HepG2 (cell line): ENCODE measurements around the gene RUVBL1. TPM values are rescaled to one million over a fixed set of nuclear protein-coding genes. Genes with fewer than 3 reads are reported as not detected.

Source experiments
- ATF2 ChIP-seq: sonication (generic); formaldehyde crosslinking; IDR thresholded peaks from 2 replicates; pipeline ENCODE4 v1.4.0; 2020; ENCODE audit warnings: missing genetic modification reagents
- ATRX ChIP-seq: sonication (generic); formaldehyde crosslinking; IDR thresholded peaks from 2 replicates; pipeline ENCODE4 v1.4.0; 2020; ENCODE audit warnings: missing genetic modification reagents, borderline replicate concordance
- DMTF1 ChIP-seq: sonication (generic); formaldehyde crosslinking; IDR thresholded peaks from 2 replicates; pipeline ENCODE4 v1.4.0; 2020; ENCODE audit warnings: mild to moderate bottlenecking, missing genetic modification reagents
- DPF2 ChIP-seq: sonication (generic); formaldehyde crosslinking; IDR thresholded peaks from 2 replicates; pipeline ENCODE4 v1.4.0; 2020; ENCODE audit warnings: mild to moderate bottlenecking, low read depth, missing genetic modification reagents, borderline replicate concordance
- HIC2 ChIP-seq: sonication (generic); formaldehyde crosslinking; IDR thresholded peaks from 2 replicates; pipeline ENCODE4 v1.9.0; 2022; ENCODE audit warnings: low read depth, missing genetic modification reagents
- HOMEZ ChIP-seq: IDR thresholded peaks from 2 replicates; pipeline ENCODE4 v1.6.1; 2016; ENCODE audit warnings: low read depth
- MLX ChIP-seq: IDR thresholded peaks from 2 replicates; pipeline ENCODE4 v1.6.1; 2016
- NFYC ChIP-seq: IDR thresholded peaks from 2 replicates; pipeline ENCODE4 v1.6.1; 2016; ENCODE audit warnings: missing genetic modification reagents, missing compliant biosample characterization
- PAX8 ChIP-seq: sonication (generic); formaldehyde crosslinking; IDR thresholded peaks from 2 replicates; pipeline ENCODE4 v1.8.0; 2022; ENCODE audit warnings: mild to moderate bottlenecking, missing genetic modification reagents, borderline replicate concordance
- REL ChIP-seq: sonication (generic); formaldehyde crosslinking; conservative IDR thresholded peaks from 2 replicates; pipeline ENCODE4 v1.8.0; 2022; ENCODE audit warnings: mild to moderate bottlenecking, missing genetic modification reagents, moderate library complexity
- SAP130 ChIP-seq: IDR thresholded peaks from 2 replicates; pipeline ENCODE4 v1.6.1; 2016; ENCODE audit warnings: low read depth
- SMAD9 ChIP-seq: sonication (generic); formaldehyde crosslinking; IDR thresholded peaks from 2 replicates; pipeline ENCODE4 v1.5.1; 2020; ENCODE audit warnings: mild to moderate bottlenecking, missing genetic modification reagents
- SP4 ChIP-seq: sonication (generic); formaldehyde crosslinking; IDR thresholded peaks from 2 replicates; pipeline ENCODE4 v1.8.1; 2023; ENCODE audit warnings: mild to moderate bottlenecking, missing genetic modification reagents
- TBX3 ChIP-seq: fragments of 450-650 bp; IDR thresholded peaks from 2 replicates; pipeline ENCODE4 v1.6.1; 2017; ENCODE audit warnings: antibody characterized with exemption, mild to moderate bottlenecking, inconsistent platforms, borderline replicate concordance
- ZFP37 ChIP-seq: sonication (generic); formaldehyde crosslinking; IDR thresholded peaks from 2 replicates; pipeline ENCODE4 v1.4.0; 2020; ENCODE audit warnings: missing genetic modification reagents, borderline replicate concordance
- ZKSCAN5 ChIP-seq: sonication (generic); formaldehyde crosslinking; IDR thresholded peaks from 2 replicates; pipeline ENCODE4 v1.5.1; 2020; ENCODE audit warnings: mild to moderate bottlenecking, missing genetic modification reagents
- ZNF350 ChIP-seq: sonication (generic); formaldehyde crosslinking; IDR thresholded peaks from 2 replicates; pipeline ENCODE4 v1.4.0; 2020; ENCODE audit warnings: mild to moderate bottlenecking, low read depth, missing genetic modification reagents, borderline replicate concordance
- ZNF441 ChIP-seq: sonication (generic); formaldehyde crosslinking; IDR thresholded peaks from 2 replicates; pipeline ENCODE4 v1.7.0; 2021; ENCODE audit warnings: missing genetic modification reagents, borderline replicate concordance
- ZNF562 ChIP-seq: sonication (generic); formaldehyde crosslinking; IDR thresholded peaks from 2 replicates; pipeline ENCODE4 v1.8.0; 2022; ENCODE audit warnings: missing genetic modification reagents, borderline replicate concordance
- ZNF713 ChIP-seq: sonication (generic); formaldehyde crosslinking; IDR thresholded peaks from 2 replicates; pipeline ENCODE4 v1.4.0; 2020; ENCODE audit warnings: mild to moderate bottlenecking, missing genetic modification reagents
- ZNF83 ChIP-seq: sonication (generic); formaldehyde crosslinking; IDR thresholded peaks from 2 replicates; pipeline ENCODE4 v1.4.0; 2020; ENCODE audit warnings: missing genetic modification reagents, mild to moderate bottlenecking, borderline replicate concordance
- polyA plus RNA-seq, 8 experiments: library from polyadenylated mRNA; depleted of rRNA in 3 of 8; stranded (reverse) in 7 of 8; unstranded in 1 of 8; fragments of >200 nt; fragmentation: Illumina TruSeq in 4 of 8; extraction: Trizol in 4 of 8; gene quantifications; 2 replicates each; pipeline versions ENCODE4 v1.2.1 to v1.2.3, GENCODE V29; 2011 to 2016; ENCODE audit warnings: low read depth in 4 of 8, missing spikeins in 1 of 8, mixed read lengths in 1 of 8; ENCODE audit not compliant: insufficient read depth in 1 of 8
- total RNA-seq, 5 experiments: library from RNA; depleted of rRNA; stranded (reverse); fragments of >200 nt; fragmentation: Illumina TruSeq; extraction: Trizol; gene quantifications; 2 replicates each; pipeline ENCODE4 v1.2.3, GENCODE V29; 2016; ENCODE audit warnings: low read depth in 1 of 5

Gene RUVBL1
- total and polyA plus RNA-seq, 2 of the 13 experiments (the other 11 are each of a cell fraction or from before 2014, with no cell fraction given) = 32.7 to 86.3 TPM

- TF ChIP-seq PAX8 (CRISPR knock-in tag) (0 out of 2 replicates have a peak, but pooled peaks have one; percentile 72), NFYC (CRISPR knock-in tag) (peak; percentile 98), SMAD9 (no peak), TBX3 (no peak), ZNF83 (CRISPR knock-in tag) (0 out of 2 replicates have a peak, but pooled peaks have one; percentile 33), MLX (CRISPR knock-in tag) (0 out of 2 replicates have a peak, but pooled peaks have one; percentile 47), SP4 (CRISPR knock-in tag) (peak; percentile 77; the same call in 1 of the 2 replicates), REL (CRISPR knock-in tag) (no peak), ZNF441 (CRISPR knock-in tag) (no peak), ZFP37 (CRISPR knock-in tag) (no peak), ATRX (no peak), HOMEZ (peak; percentile 28; the same call in 1 of the 2 replicates), SAP130 (CRISPR knock-in tag) (peak; percentile 97), ZNF713 (0 out of 2 replicates have a peak, but pooled peaks have one; percentile 40), ZKSCAN5 (CRISPR knock-in tag) (no peak), HIC2 (CRISPR knock-in tag) (peak; percentile 32; the same call in 1 of the 2 replicates), ZNF562 (no peak), DMTF1 (no peak), DPF2 (CRISPR knock-in tag) (no peak), ATF2 (peak; percentile 83), ZNF350 (CRISPR knock-in tag) (peak; percentile 81; the same call in 1 of the 2 replicates)
These were observed at the start of gene RUVBL1 (continued) for GRCh38 chr3:128123538-128124368.
